AG09309 (cell line): ENCODE results near the gene SCN11A.

Experiments used
- DNase-seq: peaks from one replicate; pipeline ENCODE4 v3.0.0-alpha.2; 2010; ENCODE audit warnings: low read depth
- H3K4me3 ChIP-seq: 2 replicates; pipeline ENCODE4 v1.5.1; 2011; ENCODE audit warnings: mild to moderate bottlenecking, low read depth, low read length, moderate library complexity; ENCODE audit not compliant: control insufficient read depth
- TF ChIP-seq, protein P1 (sequence below): IDR thresholded peaks from 2 replicates; pipeline ENCODE4 v1.5.1; 2011; ENCODE audit warnings: mild to moderate bottlenecking, low read depth, low read length, inconsistent platforms; ENCODE audit not compliant: insufficient read depth, control insufficient read depth; ENCODE audit errors: missing control alignments

The SCN11A gene

DNA sequence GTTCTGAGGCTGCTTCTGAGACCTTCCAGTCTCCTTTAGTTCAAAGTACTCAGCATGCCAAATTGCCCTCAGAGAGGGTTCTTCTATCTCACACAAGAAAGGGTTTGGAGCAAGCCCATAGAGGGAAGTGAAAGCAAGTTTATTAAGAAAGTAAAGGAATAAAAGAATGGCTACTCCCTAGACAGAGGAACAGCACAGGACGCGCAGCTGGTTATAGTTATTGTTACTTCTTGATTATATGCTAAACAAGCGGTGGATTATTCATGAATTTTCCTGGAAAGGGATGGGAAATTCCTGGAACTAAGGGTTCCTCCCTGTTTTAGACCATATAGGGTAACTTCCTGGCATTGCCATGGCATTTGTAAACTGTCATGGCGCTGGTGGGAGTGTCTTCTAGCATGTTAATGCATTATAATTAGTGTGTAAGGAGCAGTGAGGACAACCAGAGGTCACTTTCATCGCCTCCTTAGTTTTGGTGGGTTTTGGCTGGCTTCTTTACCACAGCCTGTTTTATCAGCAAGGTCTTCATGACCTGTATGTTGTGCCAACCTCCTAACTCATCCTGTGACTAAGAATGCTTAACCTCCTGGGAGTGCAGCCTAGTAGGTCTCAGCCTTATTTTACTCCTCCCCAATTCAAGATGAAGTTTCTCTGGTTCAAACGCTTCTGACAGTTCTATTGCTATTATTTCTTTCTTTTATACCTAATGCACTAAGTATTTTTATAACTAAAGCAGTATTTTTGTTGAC lies 26.3 kb downstream of the SCN11A start:
- no peak for DNase-seq
- no peak overlapping the region for H3K4me3 ChIP-seq
- TF ChIP-seq, protein P1, sequence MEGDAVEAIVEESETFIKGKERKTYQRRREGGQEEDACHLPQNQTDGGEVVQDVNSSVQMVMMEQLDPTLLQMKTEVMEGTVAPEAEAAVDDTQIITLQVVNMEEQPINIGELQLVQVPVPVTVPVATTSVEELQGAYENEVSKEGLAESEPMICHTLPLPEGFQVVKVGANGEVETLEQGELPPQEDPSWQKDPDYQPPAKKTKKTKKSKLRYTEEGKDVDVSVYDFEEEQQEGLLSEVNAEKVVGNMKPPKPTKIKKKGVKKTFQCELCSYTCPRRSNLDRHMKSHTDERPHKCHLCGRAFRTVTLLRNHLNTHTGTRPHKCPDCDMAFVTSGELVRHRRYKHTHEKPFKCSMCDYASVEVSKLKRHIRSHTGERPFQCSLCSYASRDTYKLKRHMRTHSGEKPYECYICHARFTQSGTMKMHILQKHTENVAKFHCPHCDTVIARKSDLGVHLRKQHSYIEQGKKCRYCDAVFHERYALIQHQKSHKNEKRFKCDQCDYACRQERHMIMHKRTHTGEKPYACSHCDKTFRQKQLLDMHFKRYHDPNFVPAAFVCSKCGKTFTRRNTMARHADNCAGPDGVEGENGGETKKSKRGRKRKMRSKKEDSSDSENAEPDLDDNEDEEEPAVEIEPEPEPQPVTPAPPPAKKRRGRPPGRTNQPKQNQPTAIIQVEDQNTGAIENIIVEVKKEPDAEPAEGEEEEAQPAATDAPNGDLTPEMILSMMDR, result no peak

DNA sequence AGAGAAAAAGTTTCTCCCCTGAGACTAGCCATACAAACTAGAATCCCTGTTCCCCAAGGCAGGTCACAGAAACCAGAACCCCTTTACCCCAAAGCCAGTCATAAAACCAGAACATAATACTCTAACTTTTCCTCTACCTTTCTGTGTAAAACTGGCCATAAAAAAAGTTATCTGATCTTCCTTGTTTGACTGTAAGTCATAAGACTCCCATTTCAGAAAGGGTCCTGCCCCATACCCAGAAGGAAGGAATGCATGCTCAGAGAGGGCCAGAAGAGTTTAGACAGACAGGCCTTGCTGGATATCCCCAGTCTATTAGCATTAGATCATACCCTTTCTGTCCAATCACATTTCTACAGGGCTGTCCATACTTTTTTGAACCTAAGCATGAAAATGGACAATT lies 27.2 kb downstream of the SCN11A start:
- H3K4me3 ChIP-seq, result no peak overlapping the region
- no peak for DNase-seq
- TF ChIP-seq, protein P1, result no peak

DNA sequence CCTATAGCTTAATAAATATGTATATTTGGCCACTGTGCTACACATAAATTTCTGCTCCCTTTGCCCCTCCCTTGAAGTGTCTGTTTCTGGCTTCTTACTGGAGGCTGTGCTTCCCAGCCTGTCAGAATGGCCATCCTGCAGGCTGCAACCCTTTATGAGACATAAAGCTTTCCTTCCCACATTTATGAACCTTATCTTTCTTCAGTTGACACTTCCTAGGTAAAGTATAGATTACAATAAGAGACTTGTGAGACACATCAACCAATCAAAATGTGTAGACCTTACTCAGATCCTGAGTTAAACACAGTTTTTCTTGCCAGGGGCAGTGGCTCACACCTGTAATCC lies 29.5 kb downstream of the SCN11A start:
- TF ChIP-seq, protein P1, result no peak
- H3K4me3 ChIP-seq, result no peak overlapping the region
- no peak for DNase-seq

DNA sequence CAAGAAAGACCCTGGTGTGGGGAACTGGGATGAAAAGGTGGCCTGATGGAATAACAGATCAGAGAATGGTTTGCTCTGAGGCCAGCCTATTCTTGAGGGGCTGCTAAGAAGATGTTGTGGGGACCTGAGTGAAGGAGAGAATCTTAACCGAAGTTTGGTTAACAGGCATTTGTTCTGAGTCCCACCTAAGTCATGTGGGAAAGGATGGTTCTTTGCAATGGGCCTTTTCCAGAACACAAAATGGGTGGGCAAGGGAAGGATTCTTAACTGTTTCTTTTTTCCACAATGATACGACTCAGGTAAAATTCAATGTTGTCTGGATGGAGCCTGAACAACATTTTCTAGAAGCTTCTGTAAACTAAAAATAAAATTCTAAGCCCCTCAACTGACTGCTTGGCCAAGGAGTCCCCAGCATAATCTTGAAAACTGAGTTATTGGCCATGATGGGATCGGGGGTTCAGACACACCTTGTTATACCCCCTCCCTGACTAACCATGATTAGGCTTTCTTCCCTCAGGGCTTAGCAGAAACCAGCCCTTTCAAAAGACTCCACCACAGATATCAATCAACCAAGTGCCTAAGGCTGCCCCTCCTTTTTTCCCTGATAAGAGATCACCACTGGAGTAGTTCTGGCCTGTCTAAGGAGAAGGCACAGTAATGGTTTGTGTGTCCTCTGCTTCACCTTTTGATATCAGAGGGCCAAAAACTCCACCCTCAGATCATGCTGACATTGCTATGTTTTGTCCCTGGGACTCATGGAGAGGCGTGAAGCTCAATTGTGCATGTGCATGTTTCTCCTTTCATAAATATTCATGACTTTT lies 30.1 kb downstream of the SCN11A start:
- TF ChIP-seq, protein P1, result no peak
- H3K4me3 ChIP-seq, result no peak overlapping the region
- no peak for DNase-seq

DNA sequence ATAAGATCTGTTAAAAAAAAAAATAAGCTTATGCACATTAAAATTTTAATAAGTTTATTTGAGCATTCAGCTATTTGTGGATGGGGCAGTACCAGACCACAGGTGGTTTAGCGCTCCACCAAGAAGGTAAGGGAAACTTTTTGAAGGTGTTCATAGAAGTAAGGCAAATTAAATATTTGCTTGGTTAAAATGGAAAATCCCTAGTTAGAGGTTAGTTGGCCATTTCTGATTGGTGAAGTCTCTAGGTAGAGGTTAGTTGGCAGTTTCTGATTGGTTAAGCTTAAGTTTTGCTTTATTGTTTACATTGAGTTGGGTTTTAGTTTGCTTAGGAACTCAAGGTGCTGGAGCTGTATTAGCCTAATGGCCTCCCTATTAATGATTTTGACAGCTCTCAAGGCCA lies 30.7 kb downstream of the SCN11A start:
- H3K4me3 ChIP-seq, result no peak overlapping the region
- TF ChIP-seq, protein P1, result no peak
- DNase-seq, result no peak

DNA sequence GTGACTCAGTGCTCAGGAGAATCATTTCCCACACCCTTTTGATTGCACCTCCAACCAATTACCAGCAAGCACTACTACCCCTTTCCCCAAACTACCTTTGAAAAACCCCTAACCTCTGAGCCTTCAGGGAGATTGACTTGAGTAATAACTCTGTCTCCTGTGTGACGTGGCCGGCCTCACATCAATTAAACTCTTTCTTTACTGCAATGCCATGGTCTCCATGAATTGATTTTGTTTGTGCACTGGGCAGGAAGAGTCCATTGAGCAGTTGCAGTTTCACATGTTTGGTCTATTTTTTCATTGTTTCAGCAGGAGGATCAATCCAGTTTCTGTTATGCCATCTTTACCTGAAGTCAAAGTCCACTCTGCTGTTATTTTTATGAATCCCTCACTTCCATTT lies 32.4 kb downstream of the SCN11A start:
- no peak for DNase-seq
- TF ChIP-seq, protein P1, result no peak
- no peak overlapping the region for H3K4me3 ChIP-seq
